SK-MEL-5 (cell line): Measurements from ENCODE around the gene PDS5B. TPM values are rescaled to one million over a fixed set of nuclear protein-coding genes. Genes with fewer than 3 reads are reported as not detected.
A peak's percentile ranks its signal among the peaks of the same experiment; 100 is the strongest.
"Not testable (repeated sequence)": the region's sequence is repeated elsewhere in the genome, so short reads cannot be mapped to it uniquely, and the experiment has no call there.

Experiments used
- DNase-seq: peaks from one replicate; pipeline ENCODE4 v3.0.0-alpha.2; 2016; ENCODE audit warnings: low read depth, low spot score
- in situ Hi-C: cut with HindIII; loops from 2 replicates; pipeline ENCODE4 v1.10.0; 2016; ENCODE audit warnings: low sequenced_read_pairs, high pct_unique_total_duplicates, low pct_unique_long_range_greater_than_20kb
- polyA plus RNA-seq, 2 experiments: library from polyadenylated mRNA; depleted of rRNA; stranded (reverse); fragments of >200 nt; gene quantifications; 2 replicates each; pipeline ENCODE4 v1.2.3, GENCODE V29; 2015
- total RNA-seq: library from RNA; depleted of rRNA; stranded (reverse); fragments of >200 nt; shearing (Covaris generic); gene quantifications from 2 replicates; pipeline ENCODE4 v1.2.3, GENCODE V29; 2014; rRNA removed

Gene PDS5B
- total RNA-seq, result 13.4 and 15.2 TPM in 2 replicates
- polyA plus RNA-seq (2015; cell fraction: cytosol; rRNA removed), result 12.4 and 13.5 TPM in 2 replicates
- 17.5 and 18.6 TPM in 2 replicates for polyA plus RNA-seq (2015; cell fraction: nucleus; rRNA removed)

- DNase-seq, result peak; percentile 94
- in situ Hi-C loops, result no loop called here
These were observed at the start of gene PDS5B for GRCh38 chr13:32586080-32586900. TSS of gene PDS5B (plus strand) at chr13:32586452. CDS start at chr13:32648773, 62,321 bp downstream.

GRCh38 chr13:32537580-32538142, 48.6 kb upstream of the PDS5B start:
- in situ Hi-C loops, result no loop called here
- DNase-seq, result no peak

GRCh38 chr13:32538143-32538620, 48.1 kb upstream of the PDS5B start:
- in situ Hi-C loops, result no loop called here
- DNase-seq, result no peak

GRCh38 chr13:32538621-32539246, 47.5 kb upstream of the PDS5B start, which contains the start of gene N4BP2L2:
TSS of gene N4BP2L2 (minus strand) at chr13:32538795. CDS start at chr13:32537027, 1,768 bp downstream.
- peak; percentile 99 for DNase-seq
- in situ Hi-C loops, result no loop called here

- peak; percentile 32 for DNase-seq
- in situ Hi-C loops, result no loop called here
These were observed 44.0 kb upstream of the PDS5B start for GRCh38 chr13:32542221-32542620.

GRCh38 chr13:32545083-32545482, 41.2 kb upstream of the PDS5B start:
- DNase-seq, result no peak
- in situ Hi-C loops, result no loop called here

GRCh38 chr13:32548837-32549236, 37.4 kb upstream of the PDS5B start:
- no peak for DNase-seq

GRCh38 chr13:32549788-32550187, 36.5 kb upstream of the PDS5B start:
- in situ Hi-C loops, result no loop called here

More at GRCh38 chr13:32548837-32549236, 37.4 kb upstream of the PDS5B start:
- in situ Hi-C loops, result no loop called here

GRCh38 chr13:32553720-32554119, 32.5 kb upstream of the PDS5B start:
- DNase-seq, result no peak
- in situ Hi-C loops, result no loop called here

More at GRCh38 chr13:32549788-32550187, 36.5 kb upstream of the PDS5B start:
- DNase-seq, result no peak

GRCh38 chr13:32555613-32556012, 30.6 kb upstream of the PDS5B start:
- DNase-seq, result no peak
- in situ Hi-C loops, result no loop called here

GRCh38 chr13:32560842-32561241, 25.4 kb upstream of the PDS5B start:
- DNase-seq, in situ Hi-C loops: not testable (repeated sequence)

- DNase-seq, in situ Hi-C loops: not testable (repeated sequence)
These were observed 10.6 kb upstream of the PDS5B start for GRCh38 chr13:32575687-32576086.

GRCh38 chr13:32577032-32577431, 9.2 kb upstream of the PDS5B start:
- no peak for DNase-seq
- in situ Hi-C loops, result no loop called here

- in situ Hi-C loops, result no loop called here
- DNase-seq, result peak; percentile 46
These were observed 5.0 kb upstream of the PDS5B start for GRCh38 chr13:32581177-32581786.

- in situ Hi-C loops, result no loop called here
- no peak for DNase-seq
These were observed 4.0 kb upstream of the PDS5B start for GRCh38 chr13:32582281-32582680.

GRCh38 chr13:32582991-32583390, 3.3 kb upstream of the PDS5B start:
- no peak for DNase-seq
- in situ Hi-C loops, result no loop called here

GRCh38 chr13:32585550-32586079, 637 bp upstream of the PDS5B start:
- in situ Hi-C loops, result no loop called here
- no peak for DNase-seq
